ENCODE results near the gene RAB15. TPM values are rescaled to one million over a fixed set of nuclear protein-coding genes. Genes with fewer than 3 reads are reported as not detected.

The RAB15 gene
- total and polyA plus RNA-seq, 2 of the 8 experiments (the other 6 are each of a cell fraction or from before 2014, with no cell fraction given), result 38.8 to 58.1 TPM

- no peak overlapping the region for H3K4me3 ChIP-seq (ENCODE audit: extremely low read depth in 1 of 4, insufficient read depth in 2 of 4, low read depth in 3 of 4, low read length in 4 of 4)
- no peak overlapping the region for H3K23ac ChIP-seq (ENCODE audit: insufficient read length)
- no peak overlapping the region for H2BK120ac ChIP-seq (replicated peaks; ENCODE audit: low read depth, low read length)
- H2BK15ac ChIP-seq (ENCODE audit: low read length), result no peak overlapping the region
- H3K4me2 ChIP-seq (ENCODE audit: insufficient read depth in 1 of 2, low read depth in 2 of 2, low read length in 2 of 2), result no peak overlapping the region
- no peaks in the 10 kb centered on the region for H3K9me3 ChIP-seq (ENCODE audit: insufficient read depth in 2 of 2, low read depth in 1 of 2, low read length in 1 of 2)
- 0 out of 8 replicates have a peak, but pooled peaks cover 0 to 8% (median 0%) of the 10 kb centered on the region in 4 experiments for H3K36me3 ChIP-seq (ENCODE audit: control insufficient read depth in 2 of 4, insufficient read depth in 4 of 4, low read length in 3 of 4)
- H4K91ac ChIP-seq (replicated peaks; ENCODE audit: insufficient read length, low read length), result no peak overlapping the region
- no peak for DNase-seq (ENCODE audit: low read depth in 1 of 2, low spot score in 2 of 2)
- H3K27me3 ChIP-seq (replicated peaks in 1 of 4; ENCODE audit: control insufficient read depth in 3 of 4, extremely low read depth in 1 of 4, insufficient read depth in 3 of 4, low read length in 3 of 4), result no peaks in the 10 kb centered on the region
- H3K18ac ChIP-seq (ENCODE audit: extremely low read depth, low read length), result no peak overlapping the region
- no peak overlapping the region for H4K5ac ChIP-seq (ENCODE audit: insufficient read length, low read depth, low read length)
- POLR2A ChIA-PET (ENCODE audit: partially characterized antibody), result interaction anchor here (0.6 to 1.5 kb wide), 4 partner anchors 10 to 237 kb away, joined by 3 read pairs; no protein-coding TSS in a partner anchor
- H3K27ac ChIP-seq (ENCODE audit: low read depth, low read length), result no peak overlapping the region
- no peak overlapping the region for H2AK5ac ChIP-seq (ENCODE audit: low read depth, low read length)
- H3K4me1 ChIP-seq (replicated peaks in 1 of 4; ENCODE audit: control insufficient read depth in 3 of 4, insufficient read depth in 4 of 4, low read length in 3 of 4), result peaks cover 0 to 8% (median 2%) of the 10 kb centered on the region in 4 experiments; a peak in 4 of 7 replicates
- FAIRE-seq, result no peak
- H3K14ac ChIP-seq (ENCODE audit: insufficient read length), result no peak overlapping the region
- no peaks in the 10 kb centered on the region for H4K20me1 ChIP-seq (replicated peaks in 1 of 2; ENCODE audit: control insufficient read depth in 1 of 2, insufficient read depth in 2 of 2, low read length in 2 of 2)
- H2BK5ac ChIP-seq (ENCODE audit: low read depth, low read length), result no peak overlapping the region
- no peak overlapping the region for H2BK12ac ChIP-seq (ENCODE audit: low read depth, low read length)
- H3K79me2 ChIP-seq (ENCODE audit: control insufficient read depth in 1 of 2, insufficient read depth in 2 of 2, low read length in 2 of 2), result no peaks in the 10 kb centered on the region
- 88% methylated on average over 17 of the region's 17 CpGs; no CpG with 5 or more reads in 1 of the 2 experiments for WGBS, 2 experiments (ENCODE audit: extremely low coverage in 1 of 2, insufficient coverage in 1 of 2, insufficient read length in 1 of 2, insufficient replicate concordance in 2 of 2, low coverage in 1 of 2, low lambda C conversion rate in 2 of 2, missing lambda C conversion rate in 1 of 2)
- H2AFZ ChIP-seq (ENCODE audit: low read length), result no peak overlapping the region
- CTCF ChIA-PET (ENCODE audit: partially characterized antibody), result interaction anchor here (0.7 to 2.1 kb wide), 9 partner anchors 17 to 172 kb away, joined by 3 to 7 read pairs (median 4); no protein-coding TSS in a partner anchor
- no peaks in the 10 kb centered on the region; the same call in 1 of the 2 replicates for H3K79me1 ChIP-seq (ENCODE audit: low read depth, low read length)
- no peaks in the 10 kb centered on the region; the same call in 1 of the 2 replicates for H3K23me2 ChIP-seq (ENCODE audit: low read depth, low read length)
- H3K4ac ChIP-seq (replicated peaks; ENCODE audit: insufficient read length, low read depth, low read length), result no peak overlapping the region
- H3K56ac ChIP-seq (replicated peaks; ENCODE audit: insufficient read length, low read depth, low read length), result no peak overlapping the region
- H3K9ac ChIP-seq (replicated peaks in 1 of 4; ENCODE audit: extremely low read depth in 1 of 4, low read depth in 3 of 4, low read length in 3 of 4), result no peak overlapping the region
- no peak overlapping the region for H2BK20ac ChIP-seq (ENCODE audit: low read length)
- H4K8ac ChIP-seq (ENCODE audit: extremely low read depth, insufficient read depth, low read length), result no peak overlapping the region
- TF ChIP-seq SIN3A (conservative IDR thresholded peaks at IDR 0.05 in 1 of 2, IDR thresholded peaks at IDR 0.05 in 1 of 2; ENCODE audit: low read depth in 1 of 2, low read length in 2 of 2) (no peak), KDM1A (IDR thresholded peaks at IDR 0.05; ENCODE audit: borderline replicate concordance, low read length) (no peak), NRF1 (IDR thresholded peaks at IDR 0.05; ENCODE audit: low read depth, low read length) (no peak), RNF2 (IDR thresholded peaks at IDR 0.05; ENCODE audit: borderline replicate concordance, low read depth, low read length, missing control alignments, poor library complexity, severe bottlenecking) (no peak), MAFK (IDR thresholded peaks at IDR 0.05; ENCODE audit: low read depth, low read length) (no peak), KDM4A (IDR thresholded peaks at IDR 0.05; ENCODE audit: low read depth, low read length, severe bottlenecking) (no peak), SAP30 (IDR thresholded peaks at IDR 0.05; ENCODE audit: insufficient read depth, insufficient replicate concordance, low read length) (no peak), KDM5A (IDR thresholded peaks at IDR 0.05; ENCODE audit: low read length) (no peak), RBBP5 (IDR thresholded peaks at IDR 0.05; ENCODE audit: borderline replicate concordance, low read depth, low read length) (no peak), TAF7 (optimal IDR thresholded peaks at IDR 0.05; ENCODE audit: borderline replicate concordance, low read depth, low read length) (no peak), POLR2AphosphoS5 (IDR thresholded peaks at IDR 0.05; ENCODE audit: low read depth, low read length) (no peak)
Observed at GRCh38 chr14:64938972-64939816, 32.9 kb downstream of the RAB15 start.

Measured in H1 (cell line).